ENCODE measurements around the gene CADM1.

CADM1 gene

GRCh38 chr11:115154355-115154736 is 349.9 kb downstream of the CADM1 start:
- Mint-ChIP-seq H3K27ac (no peak overlapping the region), H3K27me3 (no peaks in the 10 kb centered on the region), H3K4me3 (no peak overlapping the region), H3K4me1 (ENCODE audit: low read depth) (no peaks in the 10 kb centered on the region), H3K9me3 (no peaks in the 10 kb centered on the region), H3K36me3 (ENCODE audit: low read depth) (no peaks in the 10 kb centered on the region)
- DNase-seq = no peak

GRCh38 chr11:115153731-115154354 is 350.4 kb downstream of the CADM1 start:
- no peaks in the 10 kb centered on the region for H3K4me1 Mint-ChIP-seq (ENCODE audit: low read depth)
- H3K4me3 Mint-ChIP-seq = no peak overlapping the region
- no peaks in the 10 kb centered on the region for H3K36me3 Mint-ChIP-seq (ENCODE audit: low read depth)
- no peaks in the 10 kb centered on the region for H3K27me3 Mint-ChIP-seq
- no peaks in the 10 kb centered on the region for H3K9me3 Mint-ChIP-seq
- DNase-seq = no peak
- no peak overlapping the region for H3K27ac Mint-ChIP-seq

- no peaks in the 10 kb centered on the region for H3K4me1 Mint-ChIP-seq (ENCODE audit: low read depth)
- no peaks in the 10 kb centered on the region for H3K9me3 Mint-ChIP-seq
- no peaks in the 10 kb centered on the region for H3K36me3 Mint-ChIP-seq (ENCODE audit: low read depth)
- H3K4me3 Mint-ChIP-seq = no peak overlapping the region
- no peak for DNase-seq
- no peaks in the 10 kb centered on the region for H3K27me3 Mint-ChIP-seq
- no peak overlapping the region for H3K27ac Mint-ChIP-seq
These were observed 351.1 kb downstream of the CADM1 start for GRCh38 chr11:115153135-115153534.

- Mint-ChIP-seq H3K4me3 (no peak overlapping the region), H3K4me1 (ENCODE audit: low read depth) (no peaks in the 10 kb centered on the region), H3K36me3 (ENCODE audit: low read depth) (no peaks in the 10 kb centered on the region), H3K27me3 (no peaks in the 10 kb centered on the region), H3K9me3 (peaks cover 2% of the 10 kb centered on the region), H3K27ac (no peak overlapping the region)
- DNase-seq = no peak
These were observed 353.2 kb downstream of the CADM1 start for GRCh38 chr11:115151010-115151409.

- no peak for DNase-seq
- Mint-ChIP-seq H3K4me1 (ENCODE audit: low read depth) (no peaks in the 10 kb centered on the region), H3K9me3 (peaks cover 2% of the 10 kb centered on the region), H3K4me3 (no peak overlapping the region), H3K27me3 (no peaks in the 10 kb centered on the region), H3K27ac (no peak overlapping the region), H3K36me3 (ENCODE audit: low read depth) (no peaks in the 10 kb centered on the region)
These were observed 355.5 kb downstream of the CADM1 start for GRCh38 chr11:115148691-115149090.

- Mint-ChIP-seq H3K9me3 (peaks cover 2% of the 10 kb centered on the region), H3K4me3 (no peak overlapping the region), H3K36me3 (ENCODE audit: low read depth) (no peaks in the 10 kb centered on the region), H3K27me3 (no peaks in the 10 kb centered on the region), H3K27ac (no peak overlapping the region), H3K4me1 (ENCODE audit: low read depth) (no peaks in the 10 kb centered on the region)
- DNase-seq = no peak
These were observed 356.1 kb downstream of the CADM1 start for GRCh38 chr11:115148101-115148500.

- H3K27ac Mint-ChIP-seq = no peak overlapping the region
- H3K27me3 Mint-ChIP-seq = no peaks in the 10 kb centered on the region
- H3K9me3 Mint-ChIP-seq = peaks cover 2% of the 10 kb centered on the region
- no peaks in the 10 kb centered on the region for H3K36me3 Mint-ChIP-seq (ENCODE audit: low read depth)
- H3K4me1 Mint-ChIP-seq (ENCODE audit: low read depth) = no peaks in the 10 kb centered on the region
- H3K4me3 Mint-ChIP-seq = no peak overlapping the region
- no peak for DNase-seq
These were observed 356.9 kb downstream of the CADM1 start for GRCh38 chr11:115147243-115147807.

GRCh38 chr11:115146425-115146824 is 357.8 kb downstream of the CADM1 start:
- Mint-ChIP-seq H3K27me3 (no peaks in the 10 kb centered on the region), H3K27ac (no peak overlapping the region), H3K9me3 (peaks cover 2% of the 10 kb centered on the region), H3K36me3 (ENCODE audit: low read depth) (no peaks in the 10 kb centered on the region), H3K4me1 (ENCODE audit: low read depth) (no peaks in the 10 kb centered on the region), H3K4me3 (no peak overlapping the region)
- no peak for DNase-seq

- Mint-ChIP-seq H3K9me3 (peaks cover 2% of the 10 kb centered on the region), H3K4me3 (no peak overlapping the region), H3K27ac (no peak overlapping the region), H3K4me1 (ENCODE audit: low read depth) (no peaks in the 10 kb centered on the region), H3K36me3 (ENCODE audit: low read depth) (no peaks in the 10 kb centered on the region), H3K27me3 (peaks cover 3% of the 10 kb centered on the region)
- DNase-seq = no peak
These were observed 358.9 kb downstream of the CADM1 start for GRCh38 chr11:115145324-115145723.

GRCh38 chr11:115144914-115145313 is 359.3 kb downstream of the CADM1 start:
- Mint-ChIP-seq H3K27me3 (peaks cover 3% of the 10 kb centered on the region), H3K9me3 (peaks cover 2% of the 10 kb centered on the region), H3K27ac (no peak overlapping the region), H3K36me3 (ENCODE audit: low read depth) (no peaks in the 10 kb centered on the region), H3K4me3 (no peak overlapping the region), H3K4me1 (ENCODE audit: low read depth) (no peaks in the 10 kb centered on the region)
- DNase-seq = no peak

GRCh38 chr11:115144014-115144413 is 360.2 kb downstream of the CADM1 start:
- H3K27me3 Mint-ChIP-seq = peaks cover 3% of the 10 kb centered on the region
- DNase-seq = no peak
- no peaks in the 10 kb centered on the region for H3K36me3 Mint-ChIP-seq (ENCODE audit: low read depth)
- H3K27ac Mint-ChIP-seq = no peak overlapping the region
- H3K4me1 Mint-ChIP-seq (ENCODE audit: low read depth) = no peaks in the 10 kb centered on the region
- no peak overlapping the region for H3K4me3 Mint-ChIP-seq
- peaks cover 2% of the 10 kb centered on the region for H3K9me3 Mint-ChIP-seq

GRCh38 chr11:115141231-115142114 is 362.7 kb downstream of the CADM1 start:
- Mint-ChIP-seq H3K4me3 (no peak overlapping the region), H3K36me3 (ENCODE audit: low read depth) (no peaks in the 10 kb centered on the region), H3K9me3 (no peaks in the 10 kb centered on the region), H3K27me3 (peaks cover 3% of the 10 kb centered on the region), H3K27ac (no peak overlapping the region), H3K4me1 (ENCODE audit: low read depth) (no peaks in the 10 kb centered on the region)
- DNase-seq = no peak

- Mint-ChIP-seq H3K4me1 (ENCODE audit: low read depth) (no peaks in the 10 kb centered on the region), H3K9me3 (no peaks in the 10 kb centered on the region), H3K27me3 (peaks cover 1% of the 10 kb centered on the region), H3K36me3 (ENCODE audit: low read depth) (no peaks in the 10 kb centered on the region), H3K27ac (no peak overlapping the region), H3K4me3 (no peak overlapping the region)
- DNase-seq = no peak
These were observed 368.3 kb downstream of the CADM1 start for GRCh38 chr11:115135936-115136335.

GRCh38 chr11:115134926-115135325 is 369.3 kb downstream of the CADM1 start:
- Mint-ChIP-seq H3K27ac (no peak overlapping the region), H3K4me1 (ENCODE audit: low read depth) (no peaks in the 10 kb centered on the region), H3K36me3 (ENCODE audit: low read depth) (no peaks in the 10 kb centered on the region), H3K27me3 (no peaks in the 10 kb centered on the region), H3K4me3 (no peak overlapping the region), H3K9me3 (no peaks in the 10 kb centered on the region)
- DNase-seq = no peak
